ENCODE measurements around the gene ZNF790. TPM values are rescaled to one million over a fixed set of nuclear protein-coding genes. Genes with fewer than 3 reads are reported as not detected.
A peak's percentile ranks its signal among the peaks of the same experiment; 100 is the strongest.

Gene ZNF790
- total and polyA plus RNA-seq, 2 of the 13 experiments (the other 11 are each of a cell fraction or from before 2014, with no cell fraction given), result 1.3 to 5.3 TPM

DNA sequence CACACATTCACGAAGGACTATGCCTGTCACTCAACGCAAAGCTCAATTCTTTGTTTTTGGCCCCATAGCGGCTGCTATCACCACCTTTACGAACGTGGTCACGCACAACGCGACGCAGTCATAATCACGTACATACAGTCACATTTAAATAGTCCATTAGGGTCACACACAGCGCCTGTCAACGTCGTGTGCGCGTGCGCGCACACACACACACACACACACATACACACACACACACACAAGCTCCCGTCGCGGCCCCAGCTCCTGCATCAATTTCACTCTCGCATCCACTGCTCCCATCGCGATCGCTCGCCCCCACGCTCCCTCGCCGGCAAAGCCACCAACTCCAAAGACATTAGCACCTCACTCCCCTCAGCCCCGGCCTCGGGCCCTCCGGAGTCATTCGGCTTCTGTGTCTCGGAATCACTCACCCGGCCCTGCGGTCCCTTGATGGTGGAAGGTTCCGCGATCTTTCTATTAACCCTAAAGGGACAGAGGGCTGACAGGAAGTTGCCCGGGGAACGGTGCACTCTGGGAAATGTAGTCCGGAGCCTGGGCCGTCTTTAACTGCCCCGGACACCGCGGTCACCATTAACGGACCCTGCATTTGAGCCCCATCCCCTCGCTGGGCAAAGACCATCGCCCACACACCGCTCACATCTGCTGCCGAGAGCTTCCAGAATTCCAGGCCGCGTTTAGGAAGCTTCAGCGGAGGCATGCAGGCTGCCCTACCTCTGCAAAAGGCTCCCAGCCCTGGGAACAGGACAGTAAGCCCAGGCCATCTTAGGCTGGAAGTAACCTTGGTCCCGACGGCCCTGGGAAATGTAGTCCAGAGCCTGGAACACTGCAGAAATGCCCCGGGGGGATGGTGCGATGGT lies at the start of gene ZNF790 (continued):
- TF ChIP-seq REL (CRISPR knock-in tag; conservative IDR thresholded peaks at IDR 0.05), result no peak
- no peak for TF ChIP-seq TEAD2 (CRISPR knock-in tag; IDR thresholded peaks at IDR 0.05)
- no peak for TF ChIP-seq TBX3 (IDR thresholded peaks at IDR 0.05; ENCODE audit: borderline replicate concordance)
- TF ChIP-seq, protein P1, sequence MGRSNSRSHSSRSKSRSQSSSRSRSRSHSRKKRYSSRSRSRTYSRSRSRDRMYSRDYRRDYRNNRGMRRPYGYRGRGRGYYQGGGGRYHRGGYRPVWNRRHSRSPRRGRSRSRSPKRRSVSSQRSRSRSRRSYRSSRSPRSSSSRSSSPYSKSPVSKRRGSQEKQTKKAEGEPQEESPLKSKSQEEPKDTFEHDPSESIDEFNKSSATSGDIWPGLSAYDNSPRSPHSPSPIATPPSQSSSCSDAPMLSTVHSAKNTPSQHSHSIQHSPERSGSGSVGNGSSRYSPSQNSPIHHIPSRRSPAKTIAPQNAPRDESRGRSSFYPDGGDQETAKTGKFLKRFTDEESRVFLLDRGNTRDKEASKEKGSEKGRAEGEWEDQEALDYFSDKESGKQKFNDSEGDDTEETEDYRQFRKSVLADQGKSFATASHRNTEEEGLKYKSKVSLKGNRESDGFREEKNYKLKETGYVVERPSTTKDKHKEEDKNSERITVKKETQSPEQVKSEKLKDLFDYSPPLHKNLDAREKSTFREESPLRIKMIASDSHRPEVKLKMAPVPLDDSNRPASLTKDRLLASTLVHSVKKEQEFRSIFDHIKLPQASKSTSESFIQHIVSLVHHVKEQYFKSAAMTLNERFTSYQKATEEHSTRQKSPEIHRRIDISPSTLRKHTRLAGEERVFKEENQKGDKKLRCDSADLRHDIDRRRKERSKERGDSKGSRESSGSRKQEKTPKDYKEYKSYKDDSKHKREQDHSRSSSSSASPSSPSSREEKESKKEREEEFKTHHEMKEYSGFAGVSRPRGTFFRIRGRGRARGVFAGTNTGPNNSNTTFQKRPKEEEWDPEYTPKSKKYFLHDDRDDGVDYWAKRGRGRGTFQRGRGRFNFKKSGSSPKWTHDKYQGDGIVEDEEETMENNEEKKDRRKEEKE (IDR thresholded peaks at IDR 0.05), result no peak
- TF ChIP-seq KAT8 (CRISPR knock-in tag; IDR thresholded peaks at IDR 0.05), result peak; percentile 89
- TF ChIP-seq MAZ (IDR thresholded peaks at IDR 0.05; ENCODE audit: borderline replicate concordance, low read depth, low read length), result no peak
- TF ChIP-seq MAZ (CRISPR knock-in tag; IDR thresholded peaks at IDR 0.05; ENCODE audit: low read depth), result no peak
- TF ChIP-seq MYNN (CRISPR knock-in tag; IDR thresholded peaks at IDR 0.05; ENCODE audit: low read depth), result 0 out of 2 replicates have a peak, but pooled peaks have one; percentile 46
- no peak for TF ChIP-seq TCF7L2 (IDR thresholded peaks at IDR 0.05; ENCODE audit: low read depth, low read length)
- TF ChIP-seq ZSCAN29 (CRISPR knock-in tag; conservative IDR thresholded peaks at IDR 0.05), result no peak
- TF ChIP-seq EP300 (IDR thresholded peaks at IDR 0.05; ENCODE audit: low read depth in 2 of 2, low read length in 2 of 2), result 0 out of 4 replicates have a peak, but pooled peaks of 1 of the 2 experiments have one; percentile 16
- no peak for TF ChIP-seq EP300 (CRISPR knock-in tag; IDR thresholded peaks at IDR 0.05; ENCODE audit: borderline replicate concordance)
- no peak for TF ChIP-seq ZBTB44 (CRISPR knock-in tag; IDR thresholded peaks at IDR 0.05)
- no peak for TF ChIP-seq SRSF4 (IDR thresholded peaks at IDR 0.05; ENCODE audit: low read depth, low read length, poor library complexity, severe bottlenecking)
- TF ChIP-seq RAD21 (CRISPR knock-in tag; IDR thresholded peaks at IDR 0.05), result 0 out of 2 replicates have a peak, but pooled peaks have one; percentile 23
- TF ChIP-seq PRPF4 (IDR thresholded peaks at IDR 0.05; ENCODE audit: low read depth, low read length, poor library complexity, severe bottlenecking), result no peak
- no peak; the same call in 1 of the 2 replicates for TF ChIP-seq ZBED4 (CRISPR knock-in tag; IDR thresholded peaks at IDR 0.05; ENCODE audit: borderline replicate concordance)
